Body of pancreas (tissue), 4 donors: ENCODE data around the gene THBS2. TPM values are rescaled to one million over a fixed set of nuclear protein-coding genes. Genes with fewer than 3 reads are reported as not detected.

Experiments
- ATAC-seq: fragments of 150-250 bp; one replicate; pipeline ENCODE4 v1.9.1; 2016
- DNase-seq, 4 donors: peaks; one replicate each; pipeline ENCODE4 v3.0.0-alpha.2; 2019
- H3K27ac ChIP-seq, 4 donors: fragments of 200-600 bp; sonication (generic); 1 replicate in 3 of 4; 2 replicates in 1 of 4; pipeline versions ENCODE4 v1.5.1 to v1.6.1; 2016 to 2019; ENCODE audit warnings: mild to moderate bottlenecking in 1 of 4, mixed read lengths in 1 of 4, moderate library complexity in 1 of 4
- H3K27me3 ChIP-seq, 2 donors: fragments of 200-600 bp; sonication (generic); one replicate each; pipeline ENCODE4 v1.6.0; 2016; ENCODE audit warnings: mild to moderate bottlenecking in 1 of 2
- H3K36me3 ChIP-seq, 2 donors: fragments of 200-600 bp; sonication (generic); replicated peaks in 1 of 2; 2 replicates each; pipeline ENCODE4 v1.5.1; 2016; ENCODE audit warnings: low read depth in 2 of 2; ENCODE audit not compliant: insufficient read depth in 1 of 2
- H3K4me1 ChIP-seq: fragments of 200-600 bp; sonication (generic); one replicate; pipeline ENCODE4 v1.6.0; 2016
- H3K4me3 ChIP-seq, 2 donors: fragments of 200-600 bp; sonication (generic); 1 replicate in 1 of 2; 2 replicates in 1 of 2; pipeline ENCODE4 v1.5.1; 2016 to 2019
- H3K9me3 ChIP-seq, 3 donors: fragments of 200-600 bp; sonication (generic); 1 replicate in 2 of 3; 2 replicates in 1 of 3; pipeline ENCODE4 v1.5.1; 2016
- POLR2A ChIP-seq, 3 donors: fragments of 450-650 bp; IDR thresholded peaks; one replicate each; pipeline ENCODE4 v1.6.1; 2016; ENCODE audit warnings: antibody characterized with exemption in 3 of 3, mild to moderate bottlenecking in 2 of 3
- WGBS, 2 donors: methylation state at CpG; one replicate each; pipeline ENCODE4 v1.1.5; 2017; 5-methylcytosine and 5-hydroxymethylcytosine counted together
- intact Hi-C: fragments of 100-400 bp; cut with DNase I; formaldehyde crosslinking; loops from one replicate; pipeline ENCODE4 v1.15.1; 2023
- total RNA-seq, 2 donors: library from RNA; depleted of rRNA; stranded (reverse); fragments of >200 nt; gene quantifications; one replicate each; pipeline ENCODE4 v1.1.0, GENCODE V29; 2016
- TF ChIP-seq, protein P1 (sequence below), 7 experiments: fragments of 450-650 bp in 4 of 7; fragments of 200-600 bp in 3 of 7; sonication (generic) in 3 of 7; IDR thresholded peaks; one replicate each; pipeline ENCODE4 v1.5.1; 2016 to 2019; ENCODE audit warnings: antibody characterized with exemption in 7 of 7

THBS2 gene
- total RNA-seq, 2 donors from 2014 or later, result 8.9 to 9.6 TPM

DNA sequence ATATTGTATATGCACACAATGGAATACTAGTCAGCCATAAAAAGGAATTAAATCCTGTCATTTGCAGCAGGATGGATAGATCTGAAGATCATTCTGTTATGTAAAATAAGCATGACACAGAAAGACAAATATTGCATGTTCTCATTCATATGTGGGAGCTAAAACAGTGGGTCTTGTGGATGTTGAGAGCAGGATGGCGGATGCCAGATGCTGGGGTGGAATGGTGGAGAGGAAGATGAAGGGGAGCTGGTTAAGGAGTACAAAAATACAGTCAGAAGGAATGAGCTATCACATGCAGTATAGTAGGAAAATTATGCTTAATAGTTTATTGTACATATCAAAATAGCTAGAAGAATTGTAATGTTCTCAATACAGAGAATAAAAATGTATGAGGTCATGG lies 41.8 kb downstream of the THBS2 start:
- no peaks in the 10 kb centered on the region for H3K27me3 ChIP-seq
- no peak for DNase-seq
- no peak overlapping the region for H3K27ac ChIP-seq
- no peaks in the 10 kb centered on the region for H3K36me3 ChIP-seq
- no peak for TF ChIP-seq POLR2A (IDR thresholded peaks at IDR 0.05)
- no peak overlapping the region for H3K4me3 ChIP-seq
- 92 to 97% methylated on average over 1 of the region's 1 CpG for WGBS, 2 donors
- ATAC-seq, result no peak
- peaks cover 6% of the 10 kb centered on the region for H3K4me1 ChIP-seq
- peaks cover 0 to 4% (median 0%) of the 10 kb centered on the region in 3 donors for H3K9me3 ChIP-seq
- intact Hi-C loops, result no loop called here

DNA sequence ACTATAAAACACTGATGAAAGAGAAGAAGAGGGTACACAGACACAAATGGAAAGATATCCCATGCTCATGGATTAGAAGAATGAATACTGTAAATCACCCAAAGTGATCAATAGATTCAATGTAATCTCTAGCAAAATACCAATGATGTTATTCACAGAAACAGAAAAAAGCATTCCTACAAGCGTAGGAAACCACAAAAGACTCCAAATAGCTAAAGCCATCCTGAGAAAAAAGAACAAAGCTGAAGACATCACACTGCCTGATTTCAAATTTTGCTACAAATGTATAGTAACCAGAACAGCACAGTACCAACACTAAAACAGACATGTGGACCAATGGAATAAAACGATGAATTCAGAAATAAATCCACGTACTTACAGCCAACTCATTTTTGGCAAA lies 43.0 kb downstream of the THBS2 start:
- WGBS, 2 donors, result 86 to 87% methylated on average over 3 of the region's 3 CpGs
- peaks cover 6% of the 10 kb centered on the region for H3K4me1 ChIP-seq
- ATAC-seq, result no peak

DNA sequence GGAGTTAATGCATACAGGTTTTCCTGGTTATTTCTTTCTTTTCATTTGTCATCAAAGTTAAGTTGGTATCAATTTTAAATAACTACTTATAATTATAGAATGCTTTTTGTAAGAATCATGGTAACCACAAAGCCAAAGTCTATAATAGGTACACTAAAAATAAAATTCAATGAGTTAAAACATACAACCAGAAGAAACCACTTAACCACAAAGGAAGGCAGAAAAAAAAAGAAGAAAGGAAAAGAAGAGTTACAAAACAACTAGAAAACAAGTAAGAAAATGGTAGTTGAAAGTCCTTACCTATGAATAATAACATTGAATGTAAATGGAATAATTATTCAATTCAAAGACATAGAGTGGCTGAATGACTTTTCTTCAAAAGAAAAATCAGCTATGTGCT lies 45.6 kb downstream of the THBS2 start:
- H3K4me1 ChIP-seq, result no peaks in the 10 kb centered on the region
- H3K9me3 ChIP-seq, result peaks cover 0 to 4% (median 0%) of the 10 kb centered on the region in 3 donors
- DNase-seq (no peak), ATAC-seq (no peak)
- no peak overlapping the region for H3K4me3 ChIP-seq
- intact Hi-C loops, result no loop called here
- TF ChIP-seq, protein P1, sequence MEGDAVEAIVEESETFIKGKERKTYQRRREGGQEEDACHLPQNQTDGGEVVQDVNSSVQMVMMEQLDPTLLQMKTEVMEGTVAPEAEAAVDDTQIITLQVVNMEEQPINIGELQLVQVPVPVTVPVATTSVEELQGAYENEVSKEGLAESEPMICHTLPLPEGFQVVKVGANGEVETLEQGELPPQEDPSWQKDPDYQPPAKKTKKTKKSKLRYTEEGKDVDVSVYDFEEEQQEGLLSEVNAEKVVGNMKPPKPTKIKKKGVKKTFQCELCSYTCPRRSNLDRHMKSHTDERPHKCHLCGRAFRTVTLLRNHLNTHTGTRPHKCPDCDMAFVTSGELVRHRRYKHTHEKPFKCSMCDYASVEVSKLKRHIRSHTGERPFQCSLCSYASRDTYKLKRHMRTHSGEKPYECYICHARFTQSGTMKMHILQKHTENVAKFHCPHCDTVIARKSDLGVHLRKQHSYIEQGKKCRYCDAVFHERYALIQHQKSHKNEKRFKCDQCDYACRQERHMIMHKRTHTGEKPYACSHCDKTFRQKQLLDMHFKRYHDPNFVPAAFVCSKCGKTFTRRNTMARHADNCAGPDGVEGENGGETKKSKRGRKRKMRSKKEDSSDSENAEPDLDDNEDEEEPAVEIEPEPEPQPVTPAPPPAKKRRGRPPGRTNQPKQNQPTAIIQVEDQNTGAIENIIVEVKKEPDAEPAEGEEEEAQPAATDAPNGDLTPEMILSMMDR (IDR thresholded peaks at IDR 0.05), result no peak
- no peak for TF ChIP-seq POLR2A (IDR thresholded peaks at IDR 0.05)
- no peak overlapping the region for H3K27ac ChIP-seq
- no peaks in the 10 kb centered on the region for H3K27me3 ChIP-seq
- H3K36me3 ChIP-seq, result no peaks in the 10 kb centered on the region

More for the DNA sequence above, 43.0 kb downstream of the THBS2 start:
- Histone ChIP-seq H3K4me3 (no peak overlapping the region), H3K36me3 (no peaks in the 10 kb centered on the region), H3K9me3 (peaks cover 0 to 4% (median 0%) of the 10 kb centered on the region in 3 donors), H3K27ac (no peak overlapping the region), H3K27me3 (no peaks in the 10 kb centered on the region)
- intact Hi-C loops, result no loop called here
- TF ChIP-seq POLR2A (IDR thresholded peaks at IDR 0.05), result no peak
- TF ChIP-seq, protein P1 (IDR thresholded peaks at IDR 0.05), result no peak
- no peak for DNase-seq

DNA sequence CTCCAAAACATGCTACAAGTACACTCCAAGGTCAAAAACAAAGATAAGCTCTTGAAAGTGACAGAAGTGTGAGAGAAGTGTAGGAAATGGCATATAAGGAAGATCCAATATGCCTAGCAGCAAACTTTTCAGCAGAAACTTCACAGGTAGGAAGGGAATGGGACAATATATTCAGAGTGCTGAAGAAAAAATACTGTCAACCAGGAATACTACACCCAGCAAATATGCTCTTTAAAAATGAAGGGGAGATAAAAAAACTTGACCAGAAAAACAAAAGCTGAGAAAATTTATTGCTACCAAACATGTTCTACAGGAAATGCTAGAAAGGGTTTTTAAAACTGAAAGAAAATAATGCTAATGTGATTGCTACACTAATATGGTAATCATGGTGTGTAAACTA lies 46.2 kb downstream of the THBS2 start:
- Histone ChIP-seq H3K9me3 (peaks cover 0 to 4% (median 0%) of the 10 kb centered on the region in 3 donors), H3K4me1 (no peaks in the 10 kb centered on the region), H3K4me3 (no peak overlapping the region), H3K27ac (no peak overlapping the region), H3K27me3 (no peaks in the 10 kb centered on the region), H3K36me3 (no peaks in the 10 kb centered on the region)
- intact Hi-C loops, result no loop called here
- TF ChIP-seq, protein P1 (IDR thresholded peaks at IDR 0.05), result no peak
- TF ChIP-seq POLR2A (IDR thresholded peaks at IDR 0.05), result no peak
- ATAC-seq, result no peak
- DNase-seq, result no peak

DNA sequence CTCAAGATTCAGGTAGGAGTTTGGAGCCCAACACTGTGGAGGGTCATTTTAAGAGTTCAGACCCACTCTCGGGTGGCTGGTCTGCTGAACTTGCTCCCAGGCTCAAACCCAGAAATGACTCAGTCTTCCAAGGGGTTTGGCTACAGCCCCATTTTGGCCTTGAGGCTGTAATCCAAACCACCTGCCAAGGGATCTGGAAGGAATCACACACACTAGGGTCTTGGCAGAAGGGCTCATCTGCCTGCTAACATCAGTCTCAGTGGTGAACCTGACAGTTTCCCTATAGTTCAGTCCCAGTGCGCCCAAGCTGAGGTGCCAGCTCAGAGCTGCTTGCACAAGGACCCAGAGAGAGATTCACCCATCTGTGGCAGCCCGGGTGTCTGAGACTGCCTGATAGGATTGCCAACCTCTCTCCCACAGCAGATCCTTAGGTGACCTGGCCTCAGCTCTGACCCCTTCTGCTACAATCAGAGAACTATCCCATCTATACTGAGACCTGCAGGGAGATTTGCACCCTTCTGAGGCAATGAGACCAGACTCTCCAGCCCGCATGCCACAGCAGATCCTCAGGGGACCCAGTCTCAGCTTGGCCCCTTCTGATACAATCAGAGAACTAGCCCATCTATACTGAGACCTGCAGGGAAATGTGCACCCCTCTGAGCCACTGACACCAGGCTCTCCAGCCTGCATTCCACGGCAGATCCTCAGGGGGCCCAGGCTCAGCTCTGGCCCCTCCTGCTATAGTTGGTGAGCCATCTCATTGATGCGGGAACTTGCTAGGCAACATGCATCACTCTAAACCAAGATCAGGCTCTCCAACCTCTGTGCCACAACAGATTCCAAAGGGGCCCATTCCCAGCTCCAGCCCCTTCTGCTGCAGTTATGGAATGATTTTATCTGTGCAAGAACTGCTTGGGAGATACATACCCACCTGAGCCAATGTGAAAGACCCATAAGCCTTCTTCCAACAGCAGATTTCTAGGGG lies 48.2 kb downstream of the THBS2 start:
- DNase-seq, result no peak
- no peak for TF ChIP-seq POLR2A (IDR thresholded peaks at IDR 0.05)
- TF ChIP-seq, protein P1 (IDR thresholded peaks at IDR 0.05), result no peak
- ATAC-seq, result no peak
- H3K4me3 ChIP-seq, result no peak overlapping the region
- H3K27ac ChIP-seq, result no peak overlapping the region
- 70 to 77% methylated on average over 5 of the region's 6 CpGs for WGBS, 2 donors
- peaks cover 0 to 4% (median 0%) of the 10 kb centered on the region in 3 donors for H3K9me3 ChIP-seq
- intact Hi-C loops, result no loop called here
- no peaks in the 10 kb centered on the region for H3K27me3 ChIP-seq
- H3K36me3 ChIP-seq, result no peaks in the 10 kb centered on the region
- H3K4me1 ChIP-seq, result no peaks in the 10 kb centered on the region
